Stimulated activated CD4-positive, alpha-beta T cell treated with anti-CD3 and anti-CD28 coated beads, TNF-alpha, amount 100 ng/mL, for 1 hour (primary cell): Measurements from ENCODE around the gene MRPL9.
"Not testable (repeated sequence)": the region's sequence is repeated elsewhere in the genome, so short reads cannot be mapped to it uniquely, and the experiment has no call there.

Experiments
- DNase-seq, 3 donors: peaks; one replicate each; pipeline ENCODE4 v3.0.0-alpha.2; 2020; ENCODE audit warnings: low read depth in 3 of 3, low spot score in 1 of 3

The MRPL9 gene

DNA sequence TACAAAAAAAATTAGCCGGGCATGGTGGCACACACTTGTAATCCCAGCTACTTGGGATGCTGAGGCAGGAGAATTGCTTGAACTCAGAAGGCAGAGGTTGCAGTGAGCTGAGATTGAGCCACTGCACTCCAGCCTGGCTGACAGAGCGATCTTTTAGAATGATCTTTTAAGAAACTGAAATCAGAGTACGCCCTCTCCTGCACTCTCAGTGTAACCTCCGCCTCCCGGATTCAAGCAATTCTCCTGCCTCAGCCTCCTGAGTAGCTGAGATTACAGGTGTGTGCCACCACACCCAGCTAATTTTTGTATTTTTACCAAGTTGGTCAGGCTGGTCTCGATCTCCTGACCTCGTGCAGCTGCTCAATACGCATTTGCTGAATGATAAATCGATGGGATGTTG, 29.3 kb downstream of the MRPL9 start:
- not testable (repeated sequence) for DNase-seq

DNA sequence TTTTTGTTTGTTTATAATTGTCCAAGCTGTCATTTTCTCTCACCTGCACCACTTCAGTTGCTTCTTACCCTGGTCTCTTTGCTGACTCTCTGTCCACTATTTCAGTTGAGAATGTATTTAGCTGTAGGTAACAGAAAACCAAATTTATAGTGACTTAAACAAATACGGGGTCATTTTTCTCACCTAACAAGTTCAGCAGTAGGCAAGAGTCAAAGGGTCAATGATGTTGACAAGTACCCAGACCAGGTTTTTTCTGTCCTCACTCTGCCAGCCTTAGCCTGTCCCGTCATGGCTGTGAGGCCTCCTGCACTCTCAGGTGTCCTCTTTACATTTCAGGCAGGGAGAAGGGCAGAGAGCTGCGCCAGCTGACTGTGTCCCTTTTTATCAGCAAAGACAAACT, 30.2 kb downstream of the MRPL9 start:
- DNase-seq = no peak

DNA sequence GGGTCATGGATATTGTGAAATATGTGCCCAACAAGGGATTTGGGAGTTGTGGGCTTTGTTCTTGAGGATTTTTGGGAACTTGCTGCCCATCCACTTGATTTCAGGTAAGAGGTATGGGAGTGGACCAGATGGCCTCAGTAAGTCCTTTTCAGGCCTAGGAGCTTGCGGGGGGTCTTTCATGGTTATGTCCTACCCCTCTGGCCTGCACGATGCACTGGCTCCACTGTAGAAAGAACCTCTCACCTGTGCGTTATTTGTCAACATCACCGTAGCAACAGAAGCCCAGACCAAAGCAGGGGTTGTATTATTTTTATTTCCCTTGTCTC, 33.4 kb downstream of the MRPL9 start:
- no peak for DNase-seq

DNA sequence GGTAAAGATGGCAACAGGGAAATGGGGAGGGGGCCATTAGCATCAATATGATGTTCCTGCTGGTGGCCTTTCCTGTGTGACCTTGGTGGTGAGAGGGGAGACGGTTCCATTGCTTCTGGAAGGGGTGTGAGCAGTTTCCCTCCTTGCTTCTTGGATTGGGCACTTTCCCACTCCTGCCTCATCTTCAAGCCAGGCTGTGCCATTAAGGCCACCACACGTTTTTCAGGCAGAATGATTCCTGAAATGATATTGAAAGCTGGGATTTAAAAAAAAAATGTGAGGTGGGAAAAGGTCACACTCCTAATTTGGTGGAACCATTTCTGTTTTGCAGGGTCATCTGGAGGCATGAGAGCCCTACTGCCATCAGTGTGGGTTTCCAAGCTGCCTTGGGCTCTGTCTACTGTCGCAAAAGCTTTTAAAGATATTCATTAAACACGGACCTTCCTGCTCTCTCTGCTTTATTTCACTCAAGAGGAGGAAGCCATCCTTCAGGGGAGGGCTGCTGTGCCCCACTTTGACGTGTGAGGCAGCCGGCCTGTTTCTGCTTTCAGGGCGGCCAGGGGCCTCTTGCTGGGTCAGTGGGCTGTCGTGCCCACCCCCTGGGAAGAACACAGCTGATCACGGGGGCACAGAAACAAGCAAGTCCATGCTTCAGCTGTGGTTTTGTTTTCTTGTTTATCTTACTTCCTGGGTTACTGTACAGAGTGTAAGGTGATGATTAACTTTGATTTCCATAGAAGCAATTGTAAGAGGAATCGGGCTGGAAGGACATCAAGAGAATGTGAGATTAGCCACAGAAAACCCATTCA, 33.9 kb downstream of the MRPL9 start:
- no peak for DNase-seq

DNA sequence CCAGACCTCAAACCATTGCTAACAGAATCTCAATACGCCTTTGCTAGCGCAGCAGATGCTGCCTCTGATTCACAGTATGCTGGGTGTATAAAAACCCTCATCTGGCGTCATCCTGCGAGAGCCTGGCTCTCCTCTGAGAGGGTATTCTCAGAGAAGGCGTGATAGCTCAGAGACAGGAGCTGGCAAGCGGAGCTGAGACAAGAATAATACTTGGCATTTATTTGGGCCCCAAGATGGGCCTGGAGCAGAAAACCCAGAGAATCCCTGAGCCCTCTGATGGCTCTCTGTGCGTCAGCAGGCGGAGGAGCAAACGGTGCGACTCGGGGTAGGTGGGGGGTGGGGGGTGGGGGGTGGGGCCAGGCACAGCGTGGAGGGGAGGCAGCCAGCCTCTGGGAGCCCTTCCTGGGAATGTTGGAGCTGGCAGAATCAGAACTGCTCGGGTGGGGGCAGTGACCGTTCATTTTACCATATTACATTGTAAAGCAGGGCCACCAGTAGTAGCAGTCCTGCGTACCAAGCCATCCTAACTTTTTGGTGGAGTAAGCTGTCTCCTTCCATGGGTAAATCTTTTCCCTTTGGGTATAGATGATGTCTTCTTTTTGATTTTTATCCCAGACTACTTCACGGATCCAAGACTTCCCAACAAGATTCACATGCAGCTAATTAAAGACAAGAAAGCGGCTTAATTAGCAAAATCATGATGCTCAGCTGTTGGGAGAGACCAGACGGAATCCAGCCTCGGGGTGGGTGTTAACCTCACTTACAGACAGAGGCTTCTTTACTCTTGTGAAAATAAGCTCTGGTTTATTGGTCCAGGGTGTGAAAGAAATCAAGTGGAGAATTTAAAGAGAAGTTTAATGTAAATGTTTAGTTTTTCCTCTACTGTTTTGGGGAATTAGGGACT, 34.9 kb downstream of the MRPL9 start:
- no peak for DNase-seq

DNA sequence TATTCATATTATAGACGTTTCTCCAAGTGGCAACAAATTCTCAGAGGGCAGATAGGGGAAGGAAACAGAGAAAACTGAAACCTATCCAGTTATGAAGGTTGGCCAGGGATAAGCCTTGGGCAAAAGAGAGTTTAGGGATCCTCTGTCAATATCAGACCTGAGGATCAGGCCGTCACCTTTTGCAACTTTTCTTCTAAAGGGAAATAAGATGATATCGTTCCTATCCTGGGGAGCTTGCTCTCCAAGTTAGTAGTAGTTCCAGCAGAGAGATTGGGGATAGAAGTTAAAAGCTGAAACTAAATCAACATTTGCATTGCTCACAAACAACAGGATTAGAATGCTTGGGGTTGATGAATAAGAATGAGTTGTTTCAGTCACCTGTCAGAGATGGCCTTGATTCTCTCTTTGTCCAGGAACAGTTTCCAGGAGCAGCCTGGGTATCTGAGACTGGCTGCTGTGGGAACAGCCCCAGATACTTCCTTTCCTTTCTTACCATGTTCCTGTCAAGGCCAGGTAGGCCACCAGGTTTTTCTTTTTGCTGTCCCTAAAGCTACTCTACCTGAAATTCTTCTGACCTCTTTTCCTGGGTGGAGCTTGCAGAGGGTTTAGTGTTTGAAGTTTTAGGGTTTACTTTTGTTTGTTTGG, 39.4 kb downstream of the MRPL9 start:
- no peak for DNase-seq

DNA sequence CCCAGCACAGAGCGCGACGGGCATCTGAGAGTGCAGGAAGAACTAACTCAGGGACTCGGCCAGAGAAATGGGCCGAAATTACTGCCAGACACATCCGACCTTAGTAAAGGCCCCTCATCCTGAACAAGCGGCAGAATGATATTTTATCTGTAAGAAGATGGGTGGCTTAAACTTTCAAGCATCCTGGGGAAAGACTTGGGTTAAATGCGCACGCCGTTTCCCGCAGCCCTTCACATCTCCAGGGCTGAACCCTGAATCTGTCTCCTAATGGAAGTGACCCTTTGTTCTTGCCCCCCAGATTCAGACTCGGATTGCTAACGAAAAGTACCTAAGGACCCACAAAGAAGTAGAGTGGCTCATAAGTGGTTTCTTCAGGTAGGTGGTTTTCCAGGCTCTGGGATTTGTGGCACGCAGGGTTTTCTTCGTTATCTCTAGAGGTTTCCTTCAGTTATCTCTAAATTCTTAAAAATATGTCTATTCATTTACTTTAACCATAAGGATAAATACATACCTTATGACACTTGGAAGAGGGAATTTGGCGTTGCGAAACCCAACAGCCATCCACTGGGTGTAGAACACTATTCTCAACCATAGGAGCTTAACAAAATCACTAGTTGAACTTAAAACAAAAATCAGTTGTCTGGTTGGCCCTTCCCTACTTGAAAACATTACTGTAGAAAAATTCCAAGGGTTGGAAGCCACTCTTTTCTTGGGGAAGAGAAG, 41.3 kb downstream of the MRPL9 start:
- DNase-seq = no peak

DNA sequence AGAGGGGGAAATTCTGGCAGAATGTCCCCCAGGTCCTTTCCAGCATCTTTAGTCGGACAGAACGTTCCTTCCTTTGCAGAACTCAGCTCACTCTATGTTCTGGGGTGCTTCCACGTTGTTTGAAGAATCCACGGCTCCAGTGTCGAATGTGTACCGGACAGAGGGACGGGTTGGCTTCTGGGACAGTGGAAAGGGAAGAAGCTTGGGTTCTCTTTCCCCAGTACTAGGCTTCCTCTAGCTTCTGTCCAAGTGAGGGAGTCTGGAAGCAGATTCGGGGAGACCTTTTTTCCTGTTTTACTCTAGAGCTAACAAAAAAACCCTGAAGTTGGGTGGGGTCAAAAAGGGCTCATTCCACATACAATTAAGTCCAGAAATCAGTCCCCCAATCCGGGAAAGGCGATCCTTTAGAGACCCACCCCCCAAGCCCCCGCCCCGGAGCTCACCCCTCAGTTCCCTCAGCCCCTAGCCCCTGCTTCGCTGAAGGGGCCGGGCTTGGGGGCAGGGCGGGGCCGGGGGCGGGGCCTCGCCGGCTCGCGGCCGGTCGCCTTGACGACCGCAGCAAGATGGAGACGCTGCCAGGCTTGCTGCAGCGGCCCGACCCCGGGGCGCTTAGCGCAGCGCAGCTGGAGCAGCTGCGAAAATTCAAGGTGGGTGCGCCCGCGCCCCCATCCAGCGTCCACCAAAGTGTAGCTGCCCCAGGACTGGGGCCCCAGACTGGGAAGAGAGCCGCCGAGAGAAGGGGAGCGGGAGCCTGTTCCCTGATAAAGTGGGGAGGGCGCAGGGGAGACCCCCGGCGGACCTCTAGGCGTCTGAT, 42.1 kb downstream of the MRPL9 start, which contains the start of gene RIIAD1:
TSS of gene RIIAD1 (plus strand) at position 549 of the 814 bp plus-strand sequence. CDS start at position 564, 15 bp downstream.
- DNase-seq = peak in 1 of 3 donors; percentile 27

DNA sequence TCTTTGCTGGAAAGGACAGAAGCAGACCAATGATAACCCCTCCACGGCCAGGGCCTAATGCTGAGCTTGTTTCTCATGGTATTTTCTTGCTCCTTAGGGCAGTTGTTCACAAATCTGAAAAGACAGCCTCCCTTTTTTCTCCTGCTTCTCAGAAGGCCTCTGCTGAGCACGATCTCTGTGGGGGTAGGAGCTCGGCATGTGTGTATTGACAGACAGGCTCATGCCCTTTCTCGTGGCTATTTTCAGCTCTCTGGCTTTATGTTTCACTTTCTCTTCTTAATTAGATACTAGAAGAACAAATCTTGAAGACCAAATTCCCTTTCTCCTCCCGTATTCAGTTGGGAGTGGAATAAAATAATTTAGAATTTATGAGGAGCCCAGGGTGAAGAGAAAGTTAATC, 42.7 kb downstream of the MRPL9 start:
- DNase-seq = no peak

DNA sequence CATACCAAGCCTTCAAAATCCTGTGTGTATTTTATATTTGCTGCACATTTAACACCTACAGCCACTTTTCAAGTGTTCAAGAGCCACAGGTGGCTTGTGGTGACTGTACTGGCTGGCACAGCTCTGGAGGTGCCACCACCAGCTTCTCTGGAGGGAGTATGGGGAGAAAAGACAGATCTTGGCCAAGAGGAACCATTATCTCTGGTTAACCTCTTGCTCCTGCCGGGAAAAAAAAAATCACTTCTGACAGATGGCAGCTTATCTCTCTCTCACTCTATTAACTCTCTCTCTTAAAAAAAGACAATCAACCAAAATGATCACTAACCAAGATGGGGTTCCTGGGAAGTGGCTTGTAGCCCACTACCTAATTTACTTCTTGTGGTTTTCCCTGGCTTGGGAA, 43.2 kb downstream of the MRPL9 start:
- DNase-seq = no peak

DNA sequence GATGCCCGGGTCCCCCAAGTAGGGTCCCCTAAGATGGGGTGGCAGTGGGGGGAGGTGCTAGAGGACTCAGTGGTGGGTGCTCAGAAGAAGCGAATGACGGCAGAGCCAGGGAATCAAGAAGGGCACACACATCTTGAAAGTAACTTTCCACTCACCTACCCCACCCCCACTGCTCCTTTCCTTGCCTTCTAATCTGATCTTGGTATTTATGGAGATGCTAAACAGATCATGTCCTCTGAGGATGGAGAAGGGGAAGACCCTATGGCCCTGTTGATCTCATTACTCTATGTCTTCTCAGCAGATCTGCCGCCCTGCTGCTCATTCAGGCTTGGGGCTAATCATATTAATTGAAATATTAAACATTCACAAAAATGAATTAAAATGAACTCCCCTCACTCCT, 44.6 kb downstream of the MRPL9 start:
- no peak for DNase-seq

DNA sequence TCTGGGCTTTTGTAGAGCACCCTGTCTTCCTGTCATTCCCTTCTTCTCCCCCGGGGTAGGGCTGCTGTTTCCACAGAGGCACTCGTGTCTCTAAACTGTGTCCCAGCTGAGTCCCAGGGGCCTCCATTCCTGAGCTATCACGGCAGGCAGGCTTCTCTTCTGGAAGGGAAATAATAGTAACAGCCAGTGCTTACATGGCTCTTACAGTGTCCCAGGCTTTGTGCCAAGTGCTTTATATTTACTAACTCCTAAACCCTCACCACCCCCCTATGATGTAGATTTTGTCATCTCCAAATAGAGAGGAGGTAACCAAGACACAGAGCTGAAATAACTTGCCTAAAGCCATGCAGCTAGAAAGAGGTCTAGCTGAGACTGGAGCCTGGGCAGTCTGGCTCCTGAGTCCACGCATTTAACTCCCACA, 45.3 kb downstream of the MRPL9 start:
- no peak for DNase-seq

DNA sequence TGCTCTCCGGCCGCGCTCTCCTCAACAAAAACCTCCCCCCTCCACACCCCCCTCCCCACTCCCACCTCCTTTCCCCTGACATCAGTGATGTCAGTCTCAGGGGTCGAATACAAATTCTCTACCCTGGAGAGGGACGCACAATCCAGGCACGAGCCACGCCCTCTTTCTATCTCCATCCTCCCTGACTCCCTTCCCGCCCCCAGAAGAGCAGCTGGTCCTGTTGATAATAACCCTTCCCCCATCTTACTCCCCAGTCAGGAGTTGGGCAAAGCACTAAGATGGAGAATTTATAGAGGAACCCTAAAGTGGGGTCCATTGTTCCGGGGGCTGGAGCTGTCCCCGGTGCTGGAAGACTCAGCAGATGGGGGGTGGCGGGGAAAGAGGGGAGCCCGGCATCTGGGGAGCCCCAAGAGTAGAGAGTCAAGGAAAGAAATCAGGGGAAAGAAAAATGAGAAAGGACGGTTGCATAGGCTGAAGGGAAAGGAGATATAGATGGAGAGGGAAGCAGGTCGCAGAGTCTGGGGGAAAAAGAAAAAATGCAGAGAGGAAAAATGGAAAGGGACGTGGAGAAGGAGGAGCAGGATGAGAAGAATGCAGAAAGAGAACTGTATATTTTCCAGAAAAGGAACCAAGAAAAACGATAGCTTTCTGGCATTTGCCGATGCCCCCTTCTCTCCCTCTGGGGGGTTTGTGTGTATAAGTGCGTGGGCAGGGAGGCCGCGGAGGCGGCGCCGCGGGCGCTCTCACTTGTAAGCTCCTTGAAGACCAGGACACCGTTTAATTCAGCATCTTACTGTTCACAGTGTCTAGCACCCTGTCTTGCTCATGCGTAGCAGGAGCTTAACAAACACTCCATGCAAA, 46.3 kb downstream of the MRPL9 start, which contains the start of gene CELF3:
TSS of gene CELF3 (minus strand) at position 33 of the 861 bp plus-strand sequence. CDS start 783 bp downstream, outside the sequence.
- no peak for DNase-seq

DNA sequence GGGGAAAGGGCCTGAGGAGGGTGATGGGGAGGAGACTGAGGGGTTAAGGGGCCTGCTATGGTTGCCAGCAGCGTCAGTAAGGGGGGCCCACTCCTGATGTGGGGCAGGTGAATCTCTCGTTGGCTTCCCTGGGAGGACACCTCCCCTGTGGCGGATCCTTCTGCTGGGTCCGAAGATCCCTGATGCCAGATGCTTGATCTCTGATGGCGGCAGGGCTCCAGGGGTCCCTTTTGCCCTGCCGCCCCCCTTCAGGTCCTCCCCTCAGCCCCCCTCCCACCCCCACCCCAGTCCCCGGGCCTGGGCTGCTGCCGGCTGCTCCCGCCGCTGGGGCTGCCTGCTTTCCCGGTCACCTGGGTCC, 46.9 kb downstream of the MRPL9 start:
- DNase-seq = no peak

DNA sequence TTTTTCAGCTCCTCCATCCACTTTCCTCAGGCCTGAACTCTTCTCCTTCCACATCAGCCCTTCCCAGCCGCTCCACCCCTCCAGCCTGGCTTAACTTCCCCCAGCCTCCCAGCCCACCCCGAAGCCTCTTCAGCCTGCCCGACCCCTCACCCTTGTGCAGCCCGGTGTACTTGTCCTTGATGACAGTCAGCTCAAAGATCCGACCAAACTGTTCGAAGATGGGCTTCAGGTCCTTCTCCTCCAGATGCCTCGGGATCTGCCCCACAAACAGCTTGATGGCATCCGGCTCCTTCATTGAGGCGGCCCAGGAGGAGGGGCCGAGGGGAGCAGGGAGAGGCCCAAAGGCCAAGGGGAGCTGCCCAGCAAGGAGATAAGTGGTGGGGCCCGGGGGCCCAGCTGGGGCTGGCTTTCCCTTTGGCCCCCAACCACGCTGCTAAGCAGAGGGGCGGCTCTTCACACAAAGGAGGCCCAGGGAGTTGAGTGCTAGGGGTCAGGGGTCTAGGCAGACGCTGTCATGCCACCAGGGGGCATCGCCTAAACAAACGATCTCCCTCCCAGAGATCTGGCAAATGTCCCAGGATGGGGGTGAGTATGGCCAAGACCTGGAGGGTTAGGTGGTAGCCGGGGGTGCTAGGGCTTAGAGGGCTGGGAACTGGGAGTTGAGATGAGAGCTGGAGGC, 47.4 kb downstream of the MRPL9 start:
- no peak for DNase-seq

DNA sequence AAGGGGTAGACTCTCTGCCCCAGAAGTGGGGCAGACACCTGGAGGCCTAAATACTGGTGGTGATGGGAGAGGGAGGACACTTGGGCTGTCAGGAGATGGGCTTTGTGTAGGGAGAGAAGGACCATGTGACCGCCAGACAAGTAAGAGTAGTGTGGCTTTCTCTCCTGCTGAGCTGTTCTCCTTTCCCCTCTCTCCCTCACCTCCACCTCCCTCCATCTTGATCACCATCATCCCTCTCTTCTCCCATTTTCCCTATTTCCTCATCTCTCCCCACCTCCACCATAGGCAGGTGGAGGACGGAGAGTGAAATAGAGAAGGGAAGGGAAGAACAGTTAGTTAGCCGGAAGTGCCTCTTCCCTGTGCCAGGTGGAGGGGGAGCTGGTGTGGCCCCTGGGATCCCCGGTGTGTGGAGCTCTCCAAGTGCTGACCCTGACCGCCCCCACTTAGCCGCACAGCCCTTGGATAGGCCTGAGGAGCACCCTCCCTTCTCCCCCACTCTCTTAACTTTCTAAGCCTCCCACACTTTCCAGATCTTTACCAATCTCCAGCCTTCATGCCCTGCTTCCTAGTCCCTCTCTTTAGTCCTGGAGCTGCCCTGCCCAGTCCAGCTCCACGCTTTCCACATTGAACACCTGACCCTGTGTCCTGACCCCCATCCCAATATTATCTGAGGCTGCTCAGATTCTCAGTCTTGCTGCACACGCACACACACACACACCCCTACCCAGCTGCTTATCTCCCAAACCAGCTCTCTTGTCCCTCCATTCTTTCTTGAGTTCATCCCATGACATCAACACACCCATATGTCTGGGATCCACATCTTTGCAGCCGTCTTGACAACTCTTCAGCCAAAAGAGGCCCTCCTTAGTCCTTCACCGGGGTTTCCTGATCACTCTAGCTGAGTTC, 48.2 kb downstream of the MRPL9 start:
- no peak for DNase-seq

DNA sequence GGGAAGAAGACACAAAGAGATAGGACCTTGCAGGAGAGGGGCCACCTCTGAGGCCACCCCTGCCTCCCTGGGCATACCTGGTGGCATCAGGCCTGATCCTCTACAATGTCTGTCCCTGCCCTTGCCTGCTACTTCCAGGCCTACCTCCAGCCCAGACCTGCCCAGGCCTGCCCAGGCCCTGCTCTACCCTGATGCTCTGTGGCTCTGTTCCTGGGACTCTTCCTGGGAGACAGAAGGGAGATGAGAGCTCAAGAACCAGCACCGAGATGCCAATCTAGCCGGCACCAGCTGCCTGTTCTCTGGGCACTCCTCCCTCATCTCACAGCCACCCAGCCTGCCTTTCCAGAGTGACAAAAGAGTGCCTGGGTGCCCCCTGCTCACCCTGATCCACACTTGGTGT, 49.4 kb downstream of the MRPL9 start:
- DNase-seq = no peak

DNA sequence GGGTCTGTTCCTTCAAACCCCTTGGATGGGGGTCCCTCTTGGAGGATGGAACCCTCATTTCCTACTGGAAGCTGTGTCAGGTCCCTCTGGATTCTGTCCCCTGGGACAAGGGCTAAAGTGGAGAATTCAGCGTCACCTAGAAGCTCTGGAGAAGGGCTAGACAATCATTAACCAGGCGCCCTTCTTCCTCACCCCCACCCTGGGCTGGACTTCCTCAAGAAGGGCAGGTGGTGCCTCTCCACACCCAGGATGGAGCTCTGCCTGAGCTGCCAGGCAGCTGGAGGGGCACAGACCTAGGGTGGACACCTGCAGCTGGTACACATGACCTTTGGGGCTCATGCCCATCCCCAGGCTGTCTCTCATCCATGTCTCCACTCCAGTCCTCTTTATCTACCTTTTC, 50.3 kb downstream of the MRPL9 start:
- DNase-seq = no peak
